Fibroblast of upper back skin (primary cell): Measurements from ENCODE around the gene KYNU.
"Not testable (repeated sequence)": the region's sequence is repeated elsewhere in the genome, so short reads cannot be mapped to it uniquely, and the experiment has no call there.

ENCODE experiments used
- DNase-seq: peaks from one replicate; pipeline ENCODE4 v3.0.0-alpha.2; 2013

Gene KYNU

GRCh38 chr2:142877216-142877838 is at the start of gene KYNU:
TSS of gene KYNU (plus strand) at chr2:142877664. CDS start at chr2:142885368, 7,704 bp downstream.
- DNase-seq = no peak

- peak; percentile 55 for DNase-seq
Observed at GRCh38 chr2:142834021-142834420, 43.4 kb upstream of the KYNU start.

GRCh38 chr2:142840436-142840835 is 37.0 kb upstream of the KYNU start:
- DNase-seq = no peak

GRCh38 chr2:142841788-142842187 is 35.7 kb upstream of the KYNU start:
- DNase-seq = no peak

GRCh38 chr2:142842369-142842768 is 35.1 kb upstream of the KYNU start:
- DNase-seq = no peak

GRCh38 chr2:142843731-142844130 is 33.7 kb upstream of the KYNU start:
- no peak for DNase-seq

GRCh38 chr2:142848023-142848606 is 29.3 kb upstream of the KYNU start:
- DNase-seq = no peak

- DNase-seq = no peak
Observed at GRCh38 chr2:142849820-142850219, 27.6 kb upstream of the KYNU start.

- DNase-seq = no peak
Observed at GRCh38 chr2:142853912-142854311, 23.6 kb upstream of the KYNU start.

GRCh38 chr2:142857256-142858164 is 20.0 kb upstream of the KYNU start:
- DNase-seq = no peak

- DNase-seq = no peak
Observed at GRCh38 chr2:142858961-142859360, 18.5 kb upstream of the KYNU start.

GRCh38 chr2:142862299-142862698 is 15.2 kb upstream of the KYNU start:
- no peak for DNase-seq

GRCh38 chr2:142862847-142863246 is 14.6 kb upstream of the KYNU start:
- no peak for DNase-seq

GRCh38 chr2:142863485-142863961 is 13.9 kb upstream of the KYNU start:
- DNase-seq = no peak

GRCh38 chr2:142864605-142865004 is 12.9 kb upstream of the KYNU start:
- not testable (repeated sequence) for DNase-seq

- no peak for DNase-seq
Observed at GRCh38 chr2:142865924-142866323, 11.5 kb upstream of the KYNU start.

- no peak for DNase-seq
Observed at GRCh38 chr2:142866426-142866825, 11.0 kb upstream of the KYNU start.

- DNase-seq = no peak
Observed at GRCh38 chr2:142867136-142867535, 10.3 kb upstream of the KYNU start.

GRCh38 chr2:142868229-142868762 is 9.2 kb upstream of the KYNU start:
- no peak for DNase-seq

- DNase-seq = not testable (repeated sequence)
Observed at GRCh38 chr2:142869065-142869460, 8.4 kb upstream of the KYNU start.

GRCh38 chr2:142869461-142870106 is 7.9 kb upstream of the KYNU start:
- no peak for DNase-seq

GRCh38 chr2:142870526-142870925 is 6.9 kb upstream of the KYNU start:
- DNase-seq = no peak

- no peak for DNase-seq
Observed at GRCh38 chr2:142871396-142871795, 6.1 kb upstream of the KYNU start.
